Vagina (tissue), 2 donors: Measurements from ENCODE around the gene KCNC4. TPM values are rescaled to one million over a fixed set of nuclear protein-coding genes. Genes with fewer than 3 reads are reported as not detected.

Experiments used
- DNase-seq, 2 donors: peaks; one replicate each; pipeline ENCODE4 v3.0.0-alpha.2; 2017; ENCODE audit errors: extremely low spot score in 2 of 2
- H3K27ac ChIP-seq: fragments of 200-600 bp; sonication (generic); one replicate; pipeline ENCODE4 v1.5.1; 2019
- H3K27me3 ChIP-seq: fragments of 200-600 bp; sonication (generic); one replicate; pipeline ENCODE4 v1.5.1; 2019
- H3K36me3 ChIP-seq, 2 donors: fragments of 200-600 bp; sonication (generic); one replicate each; pipeline ENCODE4 v1.5.1; 2017 to 2019
- H3K4me1 ChIP-seq: fragments of 200-600 bp; sonication (generic); one replicate; pipeline ENCODE4 v1.5.1; 2019
- H3K4me3 ChIP-seq, 2 donors: fragments of 200-600 bp; sonication (generic); 1 replicate in 1 of 2; 2 replicates in 1 of 2; pipeline ENCODE4 v1.5.1; 2016 to 2019
- H3K9me3 ChIP-seq: fragments of 200-600 bp; sonication (generic); one replicate; pipeline ENCODE4 v1.5.1; 2019
- POLR2A ChIP-seq, 2 donors: fragments of 450-650 bp; IDR thresholded peaks; one replicate each; pipeline ENCODE4 v1.6.1; 2017; ENCODE audit warnings: antibody characterized with exemption in 2 of 2, mild to moderate bottlenecking in 2 of 2, moderate library complexity in 2 of 2
- POLR2AphosphoS5 ChIP-seq, 2 donors: sonication (generic); formaldehyde crosslinking; IDR thresholded peaks; one replicate each; pipeline ENCODE4 v1.9.0; 2017; ENCODE audit warnings: antibody characterized with exemption in 2 of 2, mild to moderate bottlenecking in 2 of 2, low read depth in 1 of 2; ENCODE audit not compliant: insufficient read depth in 1 of 2
- intact Hi-C: fragments of 100-400 bp; cut with DNase I; formaldehyde crosslinking; loops from one replicate; pipeline ENCODE4 v1.15.1; 2023
- total RNA-seq: library from RNA; depleted of rRNA; stranded (reverse); fragments of >200 nt; gene quantifications from one replicate; pipeline ENCODE4 v1.2.3, GENCODE V29; 2016
- TF ChIP-seq, protein P1 (sequence below), 3 experiments: fragments of 450-650 bp in 2 of 3; fragments of 200-600 bp in 1 of 3; sonication (generic) in 1 of 3; IDR thresholded peaks; one replicate each; pipeline ENCODE4 v1.5.1; 2017 to 2019; ENCODE audit warnings: antibody characterized with exemption in 3 of 3, mild to moderate bottlenecking in 2 of 3, moderate library complexity in 2 of 3

The KCNC4 gene
- total RNA-seq, 1 donor from 2014 or later: 10.1 TPM

DNA sequence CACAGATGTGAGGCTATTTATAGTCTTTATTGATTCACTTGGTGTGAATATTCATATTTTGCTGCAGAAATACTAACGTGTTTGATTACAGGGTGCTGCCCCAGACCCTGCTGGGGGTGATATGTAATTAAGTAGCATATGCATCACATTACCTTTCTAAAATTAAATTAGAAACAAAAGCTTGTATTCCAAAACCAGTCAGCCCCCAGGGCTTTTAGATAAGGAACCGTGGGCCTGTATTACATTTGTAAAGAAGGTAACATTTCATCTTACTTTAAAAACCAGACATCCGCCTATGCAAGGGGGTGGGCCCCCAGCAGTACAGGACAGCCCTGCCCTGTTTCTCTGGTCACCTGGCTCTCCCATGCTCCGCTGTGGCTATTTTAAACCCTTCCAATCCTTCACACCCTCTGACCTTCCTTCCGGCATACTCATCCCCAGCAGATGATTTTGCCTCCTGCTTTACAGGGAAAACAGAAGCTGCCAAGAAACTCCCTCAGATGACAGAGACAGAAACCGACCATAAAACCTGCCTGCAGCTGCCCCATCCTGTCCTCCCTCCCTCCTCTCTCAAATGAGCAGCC lies 22.0 kb upstream of the KCNC4 start:
- Histone ChIP-seq H3K9me3 (no peaks in the 10 kb centered on the region), H3K4me1 (peaks cover 19% of the 10 kb centered on the region), H3K27ac (no peak overlapping the region), H3K4me3 (no peak overlapping the region), H3K36me3 (no peaks in the 10 kb centered on the region), H3K27me3 (no peaks in the 10 kb centered on the region)
- TF ChIP-seq, protein P1, sequence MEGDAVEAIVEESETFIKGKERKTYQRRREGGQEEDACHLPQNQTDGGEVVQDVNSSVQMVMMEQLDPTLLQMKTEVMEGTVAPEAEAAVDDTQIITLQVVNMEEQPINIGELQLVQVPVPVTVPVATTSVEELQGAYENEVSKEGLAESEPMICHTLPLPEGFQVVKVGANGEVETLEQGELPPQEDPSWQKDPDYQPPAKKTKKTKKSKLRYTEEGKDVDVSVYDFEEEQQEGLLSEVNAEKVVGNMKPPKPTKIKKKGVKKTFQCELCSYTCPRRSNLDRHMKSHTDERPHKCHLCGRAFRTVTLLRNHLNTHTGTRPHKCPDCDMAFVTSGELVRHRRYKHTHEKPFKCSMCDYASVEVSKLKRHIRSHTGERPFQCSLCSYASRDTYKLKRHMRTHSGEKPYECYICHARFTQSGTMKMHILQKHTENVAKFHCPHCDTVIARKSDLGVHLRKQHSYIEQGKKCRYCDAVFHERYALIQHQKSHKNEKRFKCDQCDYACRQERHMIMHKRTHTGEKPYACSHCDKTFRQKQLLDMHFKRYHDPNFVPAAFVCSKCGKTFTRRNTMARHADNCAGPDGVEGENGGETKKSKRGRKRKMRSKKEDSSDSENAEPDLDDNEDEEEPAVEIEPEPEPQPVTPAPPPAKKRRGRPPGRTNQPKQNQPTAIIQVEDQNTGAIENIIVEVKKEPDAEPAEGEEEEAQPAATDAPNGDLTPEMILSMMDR (IDR thresholded peaks at IDR 0.05): no peak
- no peak for TF ChIP-seq POLR2A (IDR thresholded peaks at IDR 0.05)
- no peak for TF ChIP-seq POLR2AphosphoS5 (IDR thresholded peaks at IDR 0.05; ENCODE audit: insufficient read depth in 1 of 2, low read depth in 1 of 2)
- intact Hi-C loops: no loop called here
- DNase-seq: no peak

DNA sequence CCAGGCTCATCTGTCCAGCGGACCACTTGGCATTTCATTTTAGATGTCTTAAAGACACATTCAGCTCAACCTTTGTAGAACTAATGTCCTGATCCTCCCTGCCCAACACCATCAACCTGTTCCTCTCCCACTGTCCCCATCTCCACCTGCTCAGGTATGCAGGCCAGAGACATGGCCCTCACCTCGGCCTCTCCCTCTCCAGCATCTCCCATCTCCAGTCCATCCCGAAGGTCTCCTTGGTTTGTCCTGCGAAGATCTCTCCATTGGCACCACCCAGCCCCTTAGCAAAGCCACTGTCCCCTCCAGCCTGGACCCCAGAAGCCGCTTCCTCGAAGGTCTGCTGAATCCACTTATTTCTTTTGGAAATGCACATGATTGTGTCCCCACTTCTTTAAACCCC lies 20.9 kb upstream of the KCNC4 start:
- no peak for TF ChIP-seq POLR2AphosphoS5 (IDR thresholded peaks at IDR 0.05; ENCODE audit: insufficient read depth in 1 of 2, low read depth in 1 of 2)
- TF ChIP-seq, protein P1 (IDR thresholded peaks at IDR 0.05): no peak
- Histone ChIP-seq H3K36me3 (no peaks in the 10 kb centered on the region), H3K4me1 (peaks cover 19% of the 10 kb centered on the region), H3K4me3 (no peak overlapping the region), H3K27me3 (no peaks in the 10 kb centered on the region), H3K9me3 (no peaks in the 10 kb centered on the region), H3K27ac (no peak overlapping the region)
- intact Hi-C loops: no loop called here
- no peak for DNase-seq

DNA sequence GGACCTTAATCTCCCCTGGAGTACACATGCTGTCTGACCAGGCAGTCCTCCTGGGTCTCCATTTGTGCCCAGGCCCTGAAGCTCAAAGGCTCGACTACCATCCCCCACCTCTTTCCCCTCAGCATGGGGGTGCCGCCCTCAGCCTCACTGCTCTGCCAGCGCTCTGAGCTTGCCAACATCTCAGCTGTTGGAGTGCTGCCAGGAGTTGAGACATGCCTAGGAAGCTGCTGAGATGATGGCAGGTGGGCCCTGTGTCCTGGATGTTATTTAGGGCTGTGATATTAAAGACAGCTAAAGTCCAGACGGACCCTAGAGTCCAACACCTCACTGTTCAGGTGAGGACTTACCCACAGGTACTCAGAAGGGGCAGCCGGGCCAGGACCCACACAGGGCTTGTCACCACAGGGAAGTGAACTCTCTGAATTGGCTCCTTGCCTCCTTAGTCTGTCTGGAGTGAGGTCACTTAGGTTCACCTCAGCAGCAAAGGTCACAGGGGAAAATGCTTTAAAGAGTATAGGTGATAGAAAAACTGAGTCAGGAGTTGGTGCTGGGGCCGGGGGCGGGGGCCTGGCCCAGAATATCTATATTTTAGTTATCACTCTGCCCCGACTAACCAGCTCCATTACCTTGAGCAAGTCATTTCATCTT lies 19.7 kb upstream of the KCNC4 start:
- Histone ChIP-seq H3K4me1 (peaks cover 19% of the 10 kb centered on the region), H3K27me3 (no peaks in the 10 kb centered on the region), H3K4me3 (no peak overlapping the region), H3K36me3 (no peaks in the 10 kb centered on the region), H3K27ac (no peak overlapping the region), H3K9me3 (no peaks in the 10 kb centered on the region)
- no peak for DNase-seq
- TF ChIP-seq POLR2A (IDR thresholded peaks at IDR 0.05) (no peak), POLR2AphosphoS5 (IDR thresholded peaks at IDR 0.05; ENCODE audit: insufficient read depth in 1 of 2, low read depth in 1 of 2) (no peak)
- TF ChIP-seq, protein P1 (IDR thresholded peaks at IDR 0.05): no peak
- intact Hi-C loops: no loop called here

DNA sequence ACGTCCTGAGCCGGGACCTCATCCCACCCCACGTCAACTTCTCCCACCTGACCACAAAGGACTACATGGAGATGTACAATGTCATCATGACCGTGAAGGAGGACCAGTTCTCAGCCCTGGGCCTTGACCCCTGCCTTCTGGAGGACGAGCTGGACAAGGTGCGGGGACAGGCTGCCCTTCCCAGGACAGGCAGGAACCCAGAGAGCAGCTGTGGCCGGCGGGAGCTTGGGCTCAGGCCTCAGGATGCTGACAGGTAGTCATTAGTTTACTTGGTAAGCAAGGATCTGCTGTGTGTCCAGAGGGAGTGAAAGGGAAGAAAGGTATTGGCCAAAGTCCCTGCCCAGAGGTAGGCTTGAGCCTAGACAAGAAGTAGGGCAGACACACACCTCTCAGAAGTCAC lies 17.6 kb upstream of the KCNC4 start:
- Histone ChIP-seq H3K4me1 (peaks cover 13% of the 10 kb centered on the region), H3K27me3 (no peaks in the 10 kb centered on the region)

DNA sequence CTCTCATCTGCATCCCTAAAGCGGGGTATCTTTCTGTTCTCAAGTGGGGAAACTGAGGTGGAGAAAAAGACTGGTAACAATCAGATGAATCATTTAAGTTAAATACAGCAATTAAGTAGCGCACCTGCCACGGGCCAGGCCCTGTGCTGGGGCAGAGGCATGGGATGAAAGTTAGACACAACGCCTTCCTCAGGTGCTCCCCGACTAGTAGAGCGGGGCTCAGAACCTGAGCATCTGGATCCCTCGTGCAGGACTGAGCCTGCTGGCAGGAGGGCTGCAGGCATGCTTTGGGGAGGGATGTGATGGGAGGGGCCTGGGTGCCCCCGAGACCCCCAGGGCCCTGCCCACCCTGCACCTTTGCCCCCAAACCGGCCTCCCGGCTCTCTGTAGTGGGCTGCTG lies 14.9 kb upstream of the KCNC4 start:
- Histone ChIP-seq H3K4me3 (no peak overlapping the region), H3K27me3 (no peaks in the 10 kb centered on the region), H3K4me1 (no peaks in the 10 kb centered on the region), H3K27ac (no peak overlapping the region), H3K36me3 (no peaks in the 10 kb centered on the region), H3K9me3 (no peaks in the 10 kb centered on the region)
- DNase-seq: no peak
- no peak for TF ChIP-seq POLR2AphosphoS5 (IDR thresholded peaks at IDR 0.05; ENCODE audit: insufficient read depth in 1 of 2, low read depth in 1 of 2)
- TF ChIP-seq, protein P1 (IDR thresholded peaks at IDR 0.05): no peak
- no peak for TF ChIP-seq POLR2A (IDR thresholded peaks at IDR 0.05)
- intact Hi-C loops: no loop called here

More for the DNA sequence above, 17.6 kb upstream of the KCNC4 start:
- Histone ChIP-seq H3K27ac (no peak overlapping the region), H3K9me3 (no peaks in the 10 kb centered on the region), H3K36me3 (no peaks in the 10 kb centered on the region), H3K4me3 (no peak overlapping the region)
- no peak for DNase-seq
- TF ChIP-seq, protein P1 (IDR thresholded peaks at IDR 0.05): no peak
- intact Hi-C loops: no loop called here
